HepG2 (cell line): ENCODE results near the gene NDUFA13. TPM values are rescaled to one million over a fixed set of nuclear protein-coding genes. Genes with fewer than 3 reads are reported as not detected.

ENCODE experiments used
- CENPBD1 ChIP-seq: sonication (generic); formaldehyde crosslinking; IDR thresholded peaks from 2 replicates; pipeline ENCODE4 v1.8.0; 2022; ENCODE audit warnings: missing genetic modification reagents, low read depth, mild to moderate bottlenecking, borderline replicate concordance
- HINFP ChIP-seq: sonication (generic); formaldehyde crosslinking; IDR thresholded peaks from 2 replicates; pipeline ENCODE4 v1.4.0; 2020; ENCODE audit warnings: low read depth, mild to moderate bottlenecking, missing genetic modification reagents
- HNRNPLL ChIP-seq: fragments of 200-400 bp; formaldehyde crosslinking; IDR thresholded peaks from 2 replicates; pipeline ENCODE4 v1.6.1; 2017; ENCODE audit warnings: mild to moderate bottlenecking, low read depth, low read length; ENCODE audit not compliant: poor library complexity, severe bottlenecking
- KDM1A ChIP-seq: IDR thresholded peaks from 2 replicates; pipeline ENCODE4 v1.6.1; 2016; ENCODE audit warnings: missing compliant biosample characterization
- MIXL1 ChIP-seq: IDR thresholded peaks from 2 replicates; pipeline ENCODE4 v1.6.1; 2016
- RFXAP ChIP-seq: sonication (generic); formaldehyde crosslinking; IDR thresholded peaks from 2 replicates; pipeline ENCODE4 v1.4.0; 2020; ENCODE audit warnings: missing genetic modification reagents, borderline replicate concordance
- ZNF280B ChIP-seq: sonication (generic); formaldehyde crosslinking; IDR thresholded peaks from 2 replicates; pipeline ENCODE4 v1.5.0; 2020; ENCODE audit warnings: missing genetic modification reagents, mild to moderate bottlenecking, borderline replicate concordance
- ZNF549 ChIP-seq: sonication (generic); formaldehyde crosslinking; IDR thresholded peaks from 2 replicates; pipeline ENCODE4 v1.5.0; 2020; ENCODE audit warnings: missing genetic modification reagents
- ZNF562 ChIP-seq: sonication (generic); formaldehyde crosslinking; IDR thresholded peaks from 2 replicates; pipeline ENCODE4 v1.8.0; 2022; ENCODE audit warnings: missing genetic modification reagents, borderline replicate concordance
- ZNF646 ChIP-seq: sonication (generic); formaldehyde crosslinking; IDR thresholded peaks from 2 replicates; pipeline ENCODE4 v1.9.0; 2021; ENCODE audit warnings: mild to moderate bottlenecking, missing genetic modification reagents
- ZNF850 ChIP-seq: sonication (generic); formaldehyde crosslinking; conservative IDR thresholded peaks from 2 replicates; pipeline ENCODE4 v1.9.0; 2021; ENCODE audit warnings: mild to moderate bottlenecking, missing genetic modification reagents
- polyA plus RNA-seq, 8 experiments: library from polyadenylated mRNA; depleted of rRNA in 3 of 8; stranded (reverse) in 7 of 8; unstranded in 1 of 8; fragments of >200 nt; fragmentation: Illumina TruSeq in 4 of 8; extraction: Trizol in 4 of 8; gene quantifications; 2 replicates each; pipeline versions ENCODE4 v1.2.1 to v1.2.3, GENCODE V29; 2011 to 2016; ENCODE audit warnings: low read depth in 4 of 8, missing spikeins in 1 of 8, mixed read lengths in 1 of 8; ENCODE audit not compliant: insufficient read depth in 1 of 8
- total RNA-seq, 5 experiments: library from RNA; depleted of rRNA; stranded (reverse); fragments of >200 nt; fragmentation: Illumina TruSeq; extraction: Trizol; gene quantifications; 2 replicates each; pipeline ENCODE4 v1.2.3, GENCODE V29; 2016; ENCODE audit warnings: low read depth in 1 of 5

The NDUFA13 gene
- total and polyA plus RNA-seq, 2 of the 13 experiments (the other 11 are each of a cell fraction or from before 2014, with no cell fraction given), result 337 to 366 TPM

GRCh38 chr19:19475015-19475765, 40.8 kb upstream of the NDUFA13 start (continued):
- no peak for TF ChIP-seq ZNF646
- TF ChIP-seq MIXL1 (CRISPR knock-in tag), result no peak
- no peak for TF ChIP-seq ZNF549
- no peak for TF ChIP-seq ZNF562 (CRISPR knock-in tag)
- no peak for TF ChIP-seq ZNF850 (CRISPR knock-in tag)
- TF ChIP-seq HNRNPLL, result no peak
- TF ChIP-seq KDM1A (CRISPR knock-in tag), result no peak
- no peak for TF ChIP-seq RFXAP (CRISPR knock-in tag)
- TF ChIP-seq CENPBD1 (CRISPR knock-in tag), result no peak
- TF ChIP-seq HINFP (CRISPR knock-in tag), result no peak
- no peak for TF ChIP-seq ZNF280B
